Loucy (cell line): ENCODE measurements around the gene LHFPL3.

Experiments used
- H2AFZ ChIP-seq: fragments of 200-600 bp; sonication (generic); 2 replicates; pipeline ENCODE4 v1.6.0; 2016; ENCODE audit warnings: antibody characterized with exemption, mild to moderate bottlenecking, low read length, moderate library complexity
- H3F3A ChIP-seq: fragments of 200-600 bp; 2 replicates; pipeline ENCODE4 v1.6.0; 2016; ENCODE audit warnings: antibody characterized with exemption, low read depth, mild to moderate bottlenecking
- H3K27me3 ChIP-seq: fragments of 200-600 bp; sonication (generic); 2 replicates; pipeline ENCODE4 v1.6.1; 2014; ENCODE audit warnings: low read length, mild to moderate bottlenecking; ENCODE audit not compliant: insufficient read depth, poor library complexity, severe bottlenecking
- H3K36me3 ChIP-seq: fragments of 200-600 bp; sonication (generic); 2 replicates; pipeline ENCODE4 v1.6.1; 2016; ENCODE audit warnings: low read length; ENCODE audit not compliant: insufficient read depth
- H3K4me1 ChIP-seq: fragments of 200-600 bp; sonication (generic); 2 replicates; pipeline ENCODE4 v1.5.1; 2014; ENCODE audit warnings: low read length, mild to moderate bottlenecking; ENCODE audit not compliant: insufficient read depth, poor library complexity, severe bottlenecking
- H3K4me2 ChIP-seq: fragments of 200-600 bp; sonication (generic); 2 replicates; pipeline ENCODE4 v1.6.0; 2014; ENCODE audit warnings: antibody characterized with exemption, low read length, low read depth, mild to moderate bottlenecking; ENCODE audit not compliant: poor library complexity, severe bottlenecking
- H3K4me3 ChIP-seq: fragments of 200-600 bp; sonication (generic); 2 replicates; pipeline ENCODE4 v1.5.1; 2014; ENCODE audit warnings: low read length, mild to moderate bottlenecking, mixed read lengths; ENCODE audit not compliant: poor library complexity, severe bottlenecking
- H3K79me2 ChIP-seq: fragments of 200-600 bp; sonication (generic); 2 replicates; pipeline ENCODE4 v1.6.1; 2014; ENCODE audit warnings: low read length; ENCODE audit not compliant: insufficient read depth
- H3K9ac ChIP-seq: fragments of 200-600 bp; sonication (generic); 2 replicates; pipeline ENCODE4 v1.6.0; 2014; ENCODE audit warnings: mild to moderate bottlenecking, low read depth, low read length, moderate library complexity; ENCODE audit not compliant: poor library complexity, severe bottlenecking
- H3K9me2 ChIP-seq: fragments of 200-600 bp; sonication (generic); replicated peaks from 2 replicates; pipeline ENCODE4 v1.6.1; 2016; ENCODE audit warnings: low read depth, low read length, mixed read lengths
- H3K9me3 ChIP-seq: fragments of 200-600 bp; sonication (generic); 2 replicates; pipeline ENCODE4 v1.6.1; 2014; ENCODE audit warnings: mild to moderate bottlenecking, antibody characterized with exemption, low read length, low read depth; ENCODE audit not compliant: insufficient read depth
- H4K20me1 ChIP-seq: fragments of 200-600 bp; sonication (generic); 2 replicates; pipeline ENCODE4 v1.6.0; 2014; ENCODE audit warnings: antibody characterized with exemption, low read length, mild to moderate bottlenecking; ENCODE audit not compliant: insufficient read depth, poor library complexity, severe bottlenecking
- EZH2phosphoT487 ChIP-seq: fragments of 200-600 bp; IDR thresholded peaks from 2 replicates; pipeline ENCODE4 v1.6.1; 2018; ENCODE audit warnings: antibody characterized with exemption, mild to moderate bottlenecking, moderate library complexity, borderline replicate concordance
- TF ChIP-seq, protein P1 (sequence below): fragments of 200-600 bp; sonication (generic); conservative IDR thresholded peaks from 2 replicates; pipeline ENCODE4 v1.5.1; 2014; ENCODE audit warnings: mild to moderate bottlenecking, antibody characterized with exemption, low read length

Gene LHFPL3

GRCh38 chr7:104883718-104884452 lies 555.5 kb downstream of the LHFPL3 start:
- H3F3A ChIP-seq = no peaks in the 10 kb centered on the region
- H3K4me2 ChIP-seq = peak overlapping the region; percentile 66
- peak overlapping the region; percentile 84 for H2AFZ ChIP-seq
- no peaks in the 10 kb centered on the region for H3K36me3 ChIP-seq
- peak overlapping the region; percentile 54 for H3K4me3 ChIP-seq
- peak overlapping the region; percentile 60 for H3K9ac ChIP-seq
- no peaks in the 10 kb centered on the region for H3K27me3 ChIP-seq
- H4K20me1 ChIP-seq = no peaks in the 10 kb centered on the region
- TF ChIP-seq EZH2phosphoT487 = no peak
- TF ChIP-seq, protein P1, sequence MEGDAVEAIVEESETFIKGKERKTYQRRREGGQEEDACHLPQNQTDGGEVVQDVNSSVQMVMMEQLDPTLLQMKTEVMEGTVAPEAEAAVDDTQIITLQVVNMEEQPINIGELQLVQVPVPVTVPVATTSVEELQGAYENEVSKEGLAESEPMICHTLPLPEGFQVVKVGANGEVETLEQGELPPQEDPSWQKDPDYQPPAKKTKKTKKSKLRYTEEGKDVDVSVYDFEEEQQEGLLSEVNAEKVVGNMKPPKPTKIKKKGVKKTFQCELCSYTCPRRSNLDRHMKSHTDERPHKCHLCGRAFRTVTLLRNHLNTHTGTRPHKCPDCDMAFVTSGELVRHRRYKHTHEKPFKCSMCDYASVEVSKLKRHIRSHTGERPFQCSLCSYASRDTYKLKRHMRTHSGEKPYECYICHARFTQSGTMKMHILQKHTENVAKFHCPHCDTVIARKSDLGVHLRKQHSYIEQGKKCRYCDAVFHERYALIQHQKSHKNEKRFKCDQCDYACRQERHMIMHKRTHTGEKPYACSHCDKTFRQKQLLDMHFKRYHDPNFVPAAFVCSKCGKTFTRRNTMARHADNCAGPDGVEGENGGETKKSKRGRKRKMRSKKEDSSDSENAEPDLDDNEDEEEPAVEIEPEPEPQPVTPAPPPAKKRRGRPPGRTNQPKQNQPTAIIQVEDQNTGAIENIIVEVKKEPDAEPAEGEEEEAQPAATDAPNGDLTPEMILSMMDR = peak; percentile 96
- H3K79me2 ChIP-seq = no peaks in the 10 kb centered on the region
- H3K9me2 ChIP-seq = no peaks in the 10 kb centered on the region
- peaks cover 18% of the 10 kb centered on the region for H3K4me1 ChIP-seq
- peaks cover 4% of the 10 kb centered on the region; the same call in 1 of the 2 replicates for H3K9me3 ChIP-seq

DNA sequence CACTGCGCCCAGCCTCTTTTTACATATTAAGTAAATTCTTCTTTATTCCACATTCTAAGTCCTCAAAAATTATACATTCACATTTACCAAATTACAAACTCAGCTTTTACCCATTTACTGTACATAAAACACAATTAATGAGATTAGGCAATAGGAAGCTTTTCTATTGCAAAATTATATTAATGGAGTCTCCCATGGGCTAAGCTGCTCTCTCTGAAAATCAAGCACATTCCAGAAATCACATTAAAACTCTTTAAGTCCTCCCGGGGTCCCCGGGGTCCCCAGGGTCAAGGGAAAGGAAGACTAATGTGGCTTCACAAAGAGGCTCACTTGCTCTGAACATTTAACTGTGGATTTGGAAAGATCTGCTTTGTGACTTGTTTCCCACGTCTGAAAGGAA lies 558.2 kb downstream of the LHFPL3 start:
- no peak for TF ChIP-seq EZH2phosphoT487
- TF ChIP-seq, protein P1 = no peak
- Histone ChIP-seq H2AFZ (no peak overlapping the region), H3K9me3 (no peaks in the 10 kb centered on the region), H3K4me3 (no peak overlapping the region), H3F3A (no peaks in the 10 kb centered on the region), H4K20me1 (no peaks in the 10 kb centered on the region), H3K36me3 (no peaks in the 10 kb centered on the region), H3K9ac (no peak overlapping the region), H3K27me3 (no peaks in the 10 kb centered on the region), H3K79me2 (no peaks in the 10 kb centered on the region), H3K9me2 (no peaks in the 10 kb centered on the region), H3K4me2 (no peak overlapping the region), H3K4me1 (peaks cover 18% of the 10 kb centered on the region)

- H2AFZ ChIP-seq = no peak overlapping the region
- H3F3A ChIP-seq = no peaks in the 10 kb centered on the region
- no peaks in the 10 kb centered on the region for H3K79me2 ChIP-seq
Observed at GRCh38 chr7:104890216-104890615, 561.8 kb downstream of the LHFPL3 start.

More at GRCh38 chr7:104890216-104890615, 561.8 kb downstream of the LHFPL3 start:
- no peak overlapping the region for H3K9ac ChIP-seq
- no peaks in the 10 kb centered on the region for H3K27me3 ChIP-seq
- TF ChIP-seq, protein P1 = no peak
- no peak for TF ChIP-seq EZH2phosphoT487
- H3K4me2 ChIP-seq = no peak overlapping the region
- no peaks in the 10 kb centered on the region for H3K9me2 ChIP-seq
- H3K36me3 ChIP-seq = no peaks in the 10 kb centered on the region
- H3K4me1 ChIP-seq = no peaks in the 10 kb centered on the region
- H3K4me3 ChIP-seq = no peak overlapping the region
- no peaks in the 10 kb centered on the region for H3K9me3 ChIP-seq
- no peaks in the 10 kb centered on the region for H4K20me1 ChIP-seq
